ENCODE data around the gene SRRM4.

DNA sequence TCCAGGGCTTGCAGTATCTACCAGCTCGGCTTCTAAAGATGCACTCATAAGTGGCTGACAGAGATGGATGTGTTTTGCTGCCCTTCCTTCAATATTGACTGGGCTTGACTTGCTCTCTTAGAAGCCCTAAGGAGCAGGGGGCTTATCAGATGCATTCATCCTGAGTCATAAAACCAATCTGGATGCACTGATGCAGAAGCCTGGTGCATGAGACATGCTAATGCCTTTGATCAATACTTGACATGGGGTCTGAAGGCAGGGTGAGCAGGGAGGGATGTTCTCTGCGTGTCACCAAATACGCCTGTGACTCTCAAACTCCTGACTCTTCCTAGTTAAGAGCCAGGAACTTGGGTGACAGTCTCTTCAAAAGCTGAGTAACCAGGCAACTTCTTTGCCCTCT is 119.6 kb downstream of the SRRM4 start:
- TF ChIP-seq EZH2 (IDR thresholded peaks at IDR 0.05) = no peak
- no peak for TF ChIP-seq POLR2A (IDR thresholded peaks at IDR 0.05; ENCODE audit: borderline replicate concordance, extremely low read depth, insufficient read depth, insufficient read length)
- TF ChIP-seq CEBPB (IDR thresholded peaks at IDR 0.05; ENCODE audit: low read depth) = no peak
- no peak for TF ChIP-seq CTCF (IDR thresholded peaks at IDR 0.05 in 2 of 3, conservative IDR thresholded peaks at IDR 0.05 in 1 of 3; ENCODE audit: borderline replicate concordance in 1 of 3, insufficient read depth in 1 of 3, low read depth in 2 of 3, low read length in 2 of 3)
- TF ChIP-seq EZH2phosphoT487 (IDR thresholded peaks at IDR 0.05; ENCODE audit: borderline replicate concordance) = no peak
- TF ChIP-seq POLR2AphosphoS5 (IDR thresholded peaks at IDR 0.05; ENCODE audit: low read depth, low read length) = no peak
- TF ChIP-seq YY1 (IDR thresholded peaks at IDR 0.05; ENCODE audit: extremely low read depth, insufficient replicate concordance, low read depth, low read length) = no peak
- no peak for TF ChIP-seq RAD21 (IDR thresholded peaks at IDR 0.05; ENCODE audit: low read depth)
- no peak for TF ChIP-seq REST (IDR thresholded peaks at IDR 0.05; ENCODE audit: low read depth)
- TF ChIP-seq ZFX (IDR thresholded peaks at IDR 0.05) = no peak

Data from HCT116 (cell line).